GM23338 (cell line): ENCODE measurements around the gene KIAA1217.

ENCODE experiments used
- CREB1 ChIP-seq: fragments of 250-450 bp; sonication (Bioruptor Pico); IDR thresholded peaks from 2 replicates; pipeline ENCODE4 v1.5.0; 2020; ENCODE audit warnings: low read depth, mild to moderate bottlenecking, moderate library complexity
- CTCF ChIP-seq, 2 experiments: fragments of 200-600 bp in 1 of 2; sonication (generic) in 1 of 2; conservative IDR thresholded peaks; 2 replicates each; pipeline versions ENCODE4 v1.5.1 to v1.6.1; 2016 to 2017; ENCODE audit warnings: antibody characterized with exemption in 2 of 2, low read depth in 2 of 2, mild to moderate bottlenecking in 2 of 2, moderate library complexity in 1 of 2
- EZH2 ChIP-seq: fragments of 200-600 bp; sonication (generic); IDR thresholded peaks from one replicate; pipeline ENCODE4 v1.8.0; 2017; ENCODE audit warnings: antibody characterized with exemption, mild to moderate bottlenecking, low read depth; ENCODE audit not compliant: unreplicated experiment
- REST ChIP-seq: IDR thresholded peaks from one replicate; pipeline ENCODE4 v1.6.1; 2018; ENCODE audit warnings: antibody characterized with exemption; ENCODE audit not compliant: unreplicated experiment

DNA sequence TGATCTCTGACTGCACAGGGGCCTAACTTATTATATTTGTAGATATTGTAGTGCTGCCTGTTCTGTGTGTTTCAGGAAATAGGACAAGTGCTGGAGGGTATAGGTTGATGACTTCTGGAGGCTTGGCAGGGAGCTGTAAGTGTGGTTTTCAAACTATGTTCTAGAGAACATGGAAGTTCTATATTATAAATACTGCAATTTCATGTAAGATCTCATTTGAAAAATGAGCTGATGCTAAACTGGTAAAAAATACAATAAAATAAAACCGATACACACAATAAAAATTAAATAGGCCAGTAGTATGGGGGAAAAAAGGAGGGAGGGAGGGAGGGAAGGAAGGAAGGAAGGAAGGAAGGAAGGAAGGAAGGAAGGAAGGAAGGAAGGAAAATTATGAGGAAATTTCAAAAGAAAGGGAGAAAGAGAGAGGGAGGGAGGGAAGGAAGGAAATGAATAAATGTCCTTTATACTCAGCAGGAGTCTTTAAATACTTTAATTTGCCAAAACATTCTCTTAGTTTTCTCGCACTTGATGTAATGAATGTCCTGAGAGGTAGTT is 181.3 kb downstream of the KIAA1217 start:
- TF ChIP-seq CTCF (conservative IDR thresholded peaks at IDR 0.05; ENCODE audit: low read depth in 2 of 2) (no peak), REST (no peak), EZH2 (no peak), CREB1 (CRISPR knock-in tag) (no peak)
